Spleen (tissue), 7 donors: Measurements from ENCODE around the gene P2RY2.

Source experiments
- POLR2A ChIP-seq, 3 donors: fragments of 450-650 bp; IDR thresholded peaks; one replicate each; pipeline ENCODE4 v1.5.1; 2017; ENCODE audit warnings: antibody characterized with exemption in 3 of 3, mild to moderate bottlenecking in 1 of 3
- POLR2AphosphoS5 ChIP-seq, 3 donors: sonication (generic); formaldehyde crosslinking; IDR thresholded peaks; one replicate each; pipeline ENCODE4 v1.5.1; 2017; ENCODE audit warnings: antibody characterized with exemption in 3 of 3
- TF ChIP-seq, protein P1 (sequence below), 11 experiments: fragments of 200-600 bp in 7 of 11; fragments of 450-650 bp in 4 of 11; sonication (generic) in 4 of 11; IDR thresholded peaks in 8 of 11; conservative IDR thresholded peaks in 3 of 11; 1 replicate in 7 of 11; 2 replicates in 4 of 11; pipeline versions ENCODE4 v1.4.0 to v1.8.0; 2016 to 2021; ENCODE audit warnings: antibody characterized with exemption in 11 of 11, inconsistent platforms in 4 of 11, mild to moderate bottlenecking in 1 of 11
- donor health status: DM: no; HTN: no; CAD: no; lungs with moderate emphysema.
- donor health status: DM: no; HTN: no; CAD: no.
- donor health status: DM: no; HTN: no; CAD: no.

DNA sequence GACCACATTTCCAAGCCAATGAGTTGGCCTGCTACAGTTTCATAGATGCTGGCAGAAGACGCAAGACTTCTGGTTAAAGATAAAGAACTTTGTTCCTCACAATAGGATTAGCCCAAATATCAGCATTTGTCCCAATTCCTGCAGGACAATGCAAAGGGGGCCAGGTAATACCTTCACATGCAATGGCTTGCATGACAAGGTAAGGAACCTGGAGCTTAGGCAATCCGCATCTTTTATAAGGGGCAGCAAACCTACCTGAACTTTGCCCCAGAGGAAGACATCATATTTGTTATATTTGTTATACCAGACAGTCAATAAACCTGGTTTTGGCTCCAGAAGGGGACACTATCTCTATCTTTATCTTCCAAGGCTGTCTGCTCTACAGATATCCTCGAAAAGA is 59.4 kb downstream of the P2RY2 start:
- TF ChIP-seq, protein P1, sequence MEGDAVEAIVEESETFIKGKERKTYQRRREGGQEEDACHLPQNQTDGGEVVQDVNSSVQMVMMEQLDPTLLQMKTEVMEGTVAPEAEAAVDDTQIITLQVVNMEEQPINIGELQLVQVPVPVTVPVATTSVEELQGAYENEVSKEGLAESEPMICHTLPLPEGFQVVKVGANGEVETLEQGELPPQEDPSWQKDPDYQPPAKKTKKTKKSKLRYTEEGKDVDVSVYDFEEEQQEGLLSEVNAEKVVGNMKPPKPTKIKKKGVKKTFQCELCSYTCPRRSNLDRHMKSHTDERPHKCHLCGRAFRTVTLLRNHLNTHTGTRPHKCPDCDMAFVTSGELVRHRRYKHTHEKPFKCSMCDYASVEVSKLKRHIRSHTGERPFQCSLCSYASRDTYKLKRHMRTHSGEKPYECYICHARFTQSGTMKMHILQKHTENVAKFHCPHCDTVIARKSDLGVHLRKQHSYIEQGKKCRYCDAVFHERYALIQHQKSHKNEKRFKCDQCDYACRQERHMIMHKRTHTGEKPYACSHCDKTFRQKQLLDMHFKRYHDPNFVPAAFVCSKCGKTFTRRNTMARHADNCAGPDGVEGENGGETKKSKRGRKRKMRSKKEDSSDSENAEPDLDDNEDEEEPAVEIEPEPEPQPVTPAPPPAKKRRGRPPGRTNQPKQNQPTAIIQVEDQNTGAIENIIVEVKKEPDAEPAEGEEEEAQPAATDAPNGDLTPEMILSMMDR (IDR thresholded peaks at IDR 0.05 in 8 of 11, conservative IDR thresholded peaks at IDR 0.05 in 3 of 11), result no peak
- no peak for TF ChIP-seq POLR2A (IDR thresholded peaks at IDR 0.05)
- TF ChIP-seq POLR2AphosphoS5 (IDR thresholded peaks at IDR 0.05), result no peak
